Peyer's patch (tissue), 4 donors: ENCODE results near the gene UBE2G2.

ENCODE experiments used
- CTCF ChIP-seq, 6 experiments: fragments of 450-650 bp in 4 of 6; fragments of 200-600 bp in 2 of 6; sonication (generic) in 1 of 6; IDR thresholded peaks; one replicate each; pipeline ENCODE4 v1.5.1; 2017 to 2019; ENCODE audit warnings: antibody characterized with exemption in 6 of 6, mild to moderate bottlenecking in 3 of 6, moderate library complexity in 1 of 6
- POLR2A ChIP-seq, 2 donors: fragments of 450-650 bp; IDR thresholded peaks; one replicate each; pipeline ENCODE4 v1.5.1; 2017; ENCODE audit warnings: antibody characterized with exemption in 2 of 2, mild to moderate bottlenecking in 2 of 2, moderate library complexity in 2 of 2

- TF ChIP-seq CTCF (IDR thresholded peaks at IDR 0.05), result no peak
- TF ChIP-seq POLR2A (IDR thresholded peaks at IDR 0.05), result no peak
These were observed 45.8 kb upstream of the UBE2G2 start for GRCh38 chr21:44847261-44848056.
